Mesendoderm (in vitro differentiated cells): Measurements from ENCODE around the gene SUMF1.

Experiments used
- DNase-seq: peaks from one replicate; pipeline ENCODE4 v3.0.0; 2013
- H2AK5ac ChIP-seq: 2 replicates; pipeline ENCODE4 v1.6.1; 2013; ENCODE audit warnings: low read length, inconsistent platforms
- H2BK120ac ChIP-seq: 2 replicates; pipeline ENCODE4 v1.6.1; 2013; ENCODE audit warnings: low read depth, mild to moderate bottlenecking, low read length, moderate library complexity, mixed read lengths
- H2BK15ac ChIP-seq: replicated peaks from 2 replicates; pipeline ENCODE4 v1.6.1; 2013; ENCODE audit warnings: low read depth, mild to moderate bottlenecking, moderate library complexity
- H2BK5ac ChIP-seq: 2 replicates; pipeline ENCODE4 v1.6.1; 2013; ENCODE audit warnings: low read length, inconsistent platforms
- H3K18ac ChIP-seq: 2 replicates; pipeline ENCODE4 v1.6.1; 2013; ENCODE audit warnings: mild to moderate bottlenecking, low read length, mixed read lengths
- H3K23ac ChIP-seq: one replicate; pipeline ENCODE4 v1.6.1; 2013; ENCODE audit warnings: low read length
- H3K27ac ChIP-seq: 2 replicates; pipeline ENCODE4 v1.5.1; 2013; ENCODE audit warnings: low read depth, mild to moderate bottlenecking, inconsistent platforms, low read length, moderate library complexity
- H3K27me3 ChIP-seq: 2 replicates; pipeline ENCODE4 v1.6.1; 2013; ENCODE audit warnings: low read length, control low read depth, mild to moderate bottlenecking, inconsistent platforms; ENCODE audit not compliant: insufficient read depth, poor library complexity
- H3K36me3 ChIP-seq: 2 replicates; pipeline ENCODE4 v1.6.1; 2013; ENCODE audit warnings: low read length, inconsistent platforms; ENCODE audit not compliant: control insufficient read depth, insufficient read depth
- H3K4ac ChIP-seq: one replicate; pipeline ENCODE4 v1.6.1; 2013; ENCODE audit warnings: low read depth, mild to moderate bottlenecking, low read length, moderate library complexity
- H3K4me1 ChIP-seq: 2 replicates; pipeline ENCODE4 v1.6.1; 2013; ENCODE audit warnings: low read depth, low read length, inconsistent platforms; ENCODE audit not compliant: control insufficient read depth
- H3K4me2 ChIP-seq: 2 replicates; pipeline ENCODE4 v1.6.1; 2013; ENCODE audit warnings: low read length
- H3K4me3 ChIP-seq: 2 replicates; pipeline ENCODE4 v1.5.1; 2013; ENCODE audit warnings: mild to moderate bottlenecking, low read length
- H3K56ac ChIP-seq: one replicate; pipeline ENCODE4 v1.6.1; 2013; ENCODE audit warnings: low read length
- H3K79me1 ChIP-seq: 2 replicates; pipeline ENCODE4 v1.6.1; 2013; ENCODE audit warnings: low read length, inconsistent platforms
- H3K79me2 ChIP-seq: 2 replicates; pipeline ENCODE4 v1.6.1; 2013; ENCODE audit warnings: mild to moderate bottlenecking, low read length; ENCODE audit not compliant: control insufficient read depth, insufficient read depth
- H3K9ac ChIP-seq: 2 replicates; pipeline ENCODE4 v1.6.1; 2013; ENCODE audit warnings: low read length, inconsistent platforms
- H4K5ac ChIP-seq: one replicate; pipeline ENCODE4 v1.6.1; 2013; ENCODE audit warnings: low read length
- H4K8ac ChIP-seq: one replicate; pipeline ENCODE4 v1.6.1; 2013; ENCODE audit warnings: low read depth, mild to moderate bottlenecking, control low read depth, low read length, moderate library complexity
- WGBS: extraction: QIAGEN DNeasy Blood & Tissue Kit; methylation state at CpG from one replicate; pipeline ENCODE4 v1.1.7; 2013; ENCODE audit warnings: low lambda C conversion rate, missing lambda C conversion rate; ENCODE audit not compliant: insufficient coverage; ENCODE audit errors: extremely low coverage; 5-methylcytosine and 5-hydroxymethylcytosine counted together

SUMF1 gene

GRCh38 chr3:4447295-4447999 lies 19.6 kb downstream of the SUMF1 start:
- H3K4ac ChIP-seq, result no peak overlapping the region
- H3K79me1 ChIP-seq, result no peaks in the 10 kb centered on the region
- no peak overlapping the region for H3K9ac ChIP-seq
- H2AK5ac ChIP-seq, result no peak overlapping the region
- no peak overlapping the region for H3K27ac ChIP-seq
- no peak overlapping the region for H3K4me2 ChIP-seq
- H2BK15ac ChIP-seq, result no peak overlapping the region
- H3K36me3 ChIP-seq, result no peaks in the 10 kb centered on the region
- DNase-seq, result no peak
- H4K8ac ChIP-seq, result no peak overlapping the region
- WGBS, result no CpG with 5 or more reads among the region's 3 CpGs
- no peaks in the 10 kb centered on the region for H3K27me3 ChIP-seq
- no peak overlapping the region for H3K4me3 ChIP-seq
- H2BK120ac ChIP-seq, result no peak overlapping the region
- no peaks in the 10 kb centered on the region for H3K79me2 ChIP-seq
- H2BK5ac ChIP-seq, result no peak overlapping the region
- H3K23ac ChIP-seq, result no peak overlapping the region
- H3K18ac ChIP-seq, result no peak overlapping the region
- no peak overlapping the region for H3K56ac ChIP-seq
- no peaks in the 10 kb centered on the region for H3K4me1 ChIP-seq
- no peak overlapping the region for H4K5ac ChIP-seq

- H3K79me2 ChIP-seq, result no peaks in the 10 kb centered on the region
- H3K4me2 ChIP-seq, result no peak overlapping the region
- no peak overlapping the region for H3K18ac ChIP-seq
- H3K56ac ChIP-seq, result no peak overlapping the region
- H3K23ac ChIP-seq, result no peak overlapping the region
- H4K8ac ChIP-seq, result no peak overlapping the region
- H3K4me1 ChIP-seq, result no peaks in the 10 kb centered on the region
- no peak overlapping the region for H2AK5ac ChIP-seq
- no peak overlapping the region for H3K4me3 ChIP-seq
- H3K4ac ChIP-seq, result no peak overlapping the region
- H2BK15ac ChIP-seq, result no peak overlapping the region
- H4K5ac ChIP-seq, result no peak overlapping the region
- WGBS, result no CpG with 5 or more reads among the region's 6 CpGs
- H2BK5ac ChIP-seq, result no peak overlapping the region
- H3K79me1 ChIP-seq, result no peaks in the 10 kb centered on the region
- no peak for DNase-seq
- H2BK120ac ChIP-seq, result no peak overlapping the region
- no peaks in the 10 kb centered on the region for H3K27me3 ChIP-seq
- H3K9ac ChIP-seq, result no peak overlapping the region
- no peaks in the 10 kb centered on the region for H3K36me3 ChIP-seq
- no peak overlapping the region for H3K27ac ChIP-seq
These were observed 26.1 kb downstream of the SUMF1 start for GRCh38 chr3:4440951-4441350.

GRCh38 chr3:4438296-4438695 lies 28.8 kb downstream of the SUMF1 start:
- Histone ChIP-seq H3K9ac (no peak overlapping the region), H3K27ac (no peak overlapping the region), H3K4ac (no peak overlapping the region), H3K27me3 (no peaks in the 10 kb centered on the region), H2BK5ac (no peak overlapping the region), H3K36me3 (no peaks in the 10 kb centered on the region), H3K4me2 (no peak overlapping the region), H4K5ac (no peak overlapping the region), H2BK15ac (no peak overlapping the region), H3K56ac (no peak overlapping the region), H3K18ac (no peak overlapping the region), H2AK5ac (no peak overlapping the region), H3K4me1 (no peaks in the 10 kb centered on the region), H3K4me3 (no peak overlapping the region), H3K79me2 (no peaks in the 10 kb centered on the region), H2BK120ac (no peak overlapping the region), H3K79me1 (no peaks in the 10 kb centered on the region), H3K23ac (no peak overlapping the region), H4K8ac (no peak overlapping the region)
- DNase-seq, result peak; percentile 33
- no CpG with 5 or more reads among the region's 1 CpG for WGBS

GRCh38 chr3:4432259-4432658 lies 34.8 kb downstream of the SUMF1 start:
- H3K27ac ChIP-seq, result no peak overlapping the region
- H3K36me3 ChIP-seq, result no peaks in the 10 kb centered on the region
- no peak overlapping the region for H3K4me3 ChIP-seq
- no peak for DNase-seq
- H2AK5ac ChIP-seq, result no peak overlapping the region
- no peak overlapping the region for H3K9ac ChIP-seq
- no peaks in the 10 kb centered on the region for H3K27me3 ChIP-seq
- no peaks in the 10 kb centered on the region for H3K79me2 ChIP-seq
- H2BK5ac ChIP-seq, result no peak overlapping the region
- H3K4ac ChIP-seq, result no peak overlapping the region
- no peak overlapping the region for H3K4me2 ChIP-seq
- H3K79me1 ChIP-seq, result no peaks in the 10 kb centered on the region
- H2BK15ac ChIP-seq, result no peak overlapping the region
- H3K23ac ChIP-seq, result no peak overlapping the region
- no peak overlapping the region for H3K18ac ChIP-seq
- no peak overlapping the region for H3K56ac ChIP-seq
- no peak overlapping the region for H4K8ac ChIP-seq
- H3K4me1 ChIP-seq, result no peaks in the 10 kb centered on the region
- no peak overlapping the region for H4K5ac ChIP-seq
- H2BK120ac ChIP-seq, result no peak overlapping the region

GRCh38 chr3:4429648-4430350 lies 37.3 kb downstream of the SUMF1 start:
- Histone ChIP-seq H3K27me3 (no peaks in the 10 kb centered on the region), H3K56ac (no peak overlapping the region), H3K27ac (no peak overlapping the region), H2AK5ac (no peak overlapping the region), H3K18ac (no peak overlapping the region), H2BK5ac (no peak overlapping the region), H3K36me3 (no peaks in the 10 kb centered on the region), H3K4me1 (no peaks in the 10 kb centered on the region), H3K79me2 (no peaks in the 10 kb centered on the region), H3K79me1 (no peaks in the 10 kb centered on the region), H3K4me3 (no peak overlapping the region), H2BK120ac (no peak overlapping the region), H3K9ac (no peak overlapping the region), H3K4me2 (no peak overlapping the region), H2BK15ac (no peak overlapping the region), H4K8ac (no peak overlapping the region), H3K4ac (no peak overlapping the region), H3K23ac (no peak overlapping the region), H4K5ac (no peak overlapping the region)
- DNase-seq, result no peak
- no CpG with 5 or more reads among the region's 6 CpGs for WGBS
